ENCODE measurements around the gene FAM174B. TPM values are rescaled to one million over a fixed set of nuclear protein-coding genes. Genes with fewer than 3 reads are reported as not detected.

The FAM174B gene
- total and polyA plus RNA-seq, 4 donors: 19.0 to 59.6 (median 42.3) TPM

DNA sequence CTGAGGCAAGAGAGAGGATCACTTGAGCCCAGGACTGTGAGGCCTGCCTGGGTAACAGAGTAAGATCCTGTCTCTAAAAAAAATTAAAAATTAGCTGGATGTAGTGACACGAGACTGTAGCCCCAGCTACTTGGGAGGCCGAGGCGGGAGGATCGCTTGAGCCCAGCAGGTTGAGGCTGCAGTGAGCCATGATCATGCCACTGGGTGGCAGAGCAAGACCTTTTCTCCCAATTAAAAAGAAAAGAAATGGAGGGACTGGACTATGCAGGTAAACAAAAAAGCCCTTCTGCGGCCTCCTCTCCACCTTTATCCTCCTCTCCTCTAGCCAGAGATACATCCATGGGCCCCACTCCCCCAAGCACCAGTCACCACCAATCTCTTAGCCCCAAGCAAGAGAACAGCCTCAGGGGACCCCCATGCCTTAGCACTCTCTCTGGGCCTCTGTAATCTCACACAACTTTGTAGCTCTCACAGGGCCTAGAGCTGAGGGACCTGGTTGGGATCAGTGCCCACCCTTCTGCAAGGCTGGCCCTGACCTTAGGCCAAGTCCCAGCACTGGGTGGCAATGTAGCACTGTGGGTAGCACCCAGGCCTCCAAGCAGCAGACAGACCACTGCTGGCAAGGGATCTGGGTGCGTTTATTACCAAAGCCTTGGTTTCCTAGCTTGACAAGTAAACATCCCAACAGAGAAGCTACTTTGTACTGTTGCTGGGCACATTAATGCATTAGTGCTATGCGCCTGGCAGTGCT is 43.4 kb downstream of the FAM174B start:
- peak overlapping the region in 1 of 2 donors; percentile 13 for H3K27ac ChIP-seq (ENCODE audit: low read depth in 1 of 2, low read length in 1 of 2)
- H3K4me1 ChIP-seq (ENCODE audit: control insufficient read depth in 5 of 5, insufficient read depth in 5 of 5, low read length in 5 of 5): peaks cover 0 to 6% (median 5%) of the 10 kb centered on the region in 5 donors
- DNase-seq (no peak), ATAC-seq (ENCODE audit: insufficient read depth, low FRiP score) (no peak)
- WGBS, 2 donors: 79% methylated on average over 7 of the region's 7 CpGs
- TF ChIP-seq, protein P1, sequence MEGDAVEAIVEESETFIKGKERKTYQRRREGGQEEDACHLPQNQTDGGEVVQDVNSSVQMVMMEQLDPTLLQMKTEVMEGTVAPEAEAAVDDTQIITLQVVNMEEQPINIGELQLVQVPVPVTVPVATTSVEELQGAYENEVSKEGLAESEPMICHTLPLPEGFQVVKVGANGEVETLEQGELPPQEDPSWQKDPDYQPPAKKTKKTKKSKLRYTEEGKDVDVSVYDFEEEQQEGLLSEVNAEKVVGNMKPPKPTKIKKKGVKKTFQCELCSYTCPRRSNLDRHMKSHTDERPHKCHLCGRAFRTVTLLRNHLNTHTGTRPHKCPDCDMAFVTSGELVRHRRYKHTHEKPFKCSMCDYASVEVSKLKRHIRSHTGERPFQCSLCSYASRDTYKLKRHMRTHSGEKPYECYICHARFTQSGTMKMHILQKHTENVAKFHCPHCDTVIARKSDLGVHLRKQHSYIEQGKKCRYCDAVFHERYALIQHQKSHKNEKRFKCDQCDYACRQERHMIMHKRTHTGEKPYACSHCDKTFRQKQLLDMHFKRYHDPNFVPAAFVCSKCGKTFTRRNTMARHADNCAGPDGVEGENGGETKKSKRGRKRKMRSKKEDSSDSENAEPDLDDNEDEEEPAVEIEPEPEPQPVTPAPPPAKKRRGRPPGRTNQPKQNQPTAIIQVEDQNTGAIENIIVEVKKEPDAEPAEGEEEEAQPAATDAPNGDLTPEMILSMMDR (IDR thresholded peaks at IDR 0.05; ENCODE audit: control extremely low read depth, extremely low read depth): no peak
- no peaks in the 10 kb centered on the region for H3K27me3 ChIP-seq (ENCODE audit: control insufficient read depth in 3 of 3, insufficient read depth in 3 of 3, low read length in 2 of 3)
- H3K4me3 ChIP-seq: no peak overlapping the region
- no peaks in the 10 kb centered on the region for H3K36me3 ChIP-seq (ENCODE audit: control insufficient read depth in 4 of 4, insufficient read depth in 4 of 4, low read length in 4 of 4)
- peaks cover 0 to 2% (median 0%) of the 10 kb centered on the region in 4 donors for H3K9me3 ChIP-seq (ENCODE audit: control insufficient read depth in 4 of 4, insufficient read depth in 3 of 4, low read length in 3 of 4)
- no peak overlapping the region for H3K9ac ChIP-seq (ENCODE audit: insufficient read depth in 1 of 2, low read length in 2 of 2)

DNA sequence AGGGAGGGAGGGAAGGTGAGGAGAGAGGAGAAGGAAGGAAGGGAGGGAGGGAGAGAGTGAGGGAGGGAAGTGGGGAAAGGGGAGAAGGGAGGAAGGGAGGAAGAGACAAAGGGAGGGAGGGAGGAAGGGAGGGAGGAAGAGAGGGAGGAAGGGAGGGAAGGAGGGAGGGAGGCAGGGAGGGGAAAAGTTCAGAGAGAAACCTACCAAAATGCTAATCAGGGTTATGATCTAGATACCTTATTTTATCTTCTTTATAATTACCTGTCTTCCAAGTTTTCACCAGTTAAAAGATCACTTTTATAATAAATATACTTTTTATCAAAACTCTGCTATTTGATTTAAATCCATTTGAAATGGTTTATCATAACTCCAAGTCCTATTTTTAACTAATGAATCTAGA is 44.4 kb downstream of the FAM174B start:
- TF ChIP-seq, protein P1 (IDR thresholded peaks at IDR 0.05; ENCODE audit: control extremely low read depth, extremely low read depth): no peak
- Histone ChIP-seq H3K9ac (ENCODE audit: insufficient read depth in 1 of 2, low read length in 2 of 2) (no peak overlapping the region), H3K27me3 (ENCODE audit: control insufficient read depth in 3 of 3, insufficient read depth in 3 of 3, low read length in 2 of 3) (no peaks in the 10 kb centered on the region), H3K4me3 (no peak overlapping the region), H3K27ac (ENCODE audit: low read depth in 1 of 2, low read length in 1 of 2) (no peak overlapping the region), H3K4me1 (ENCODE audit: control insufficient read depth in 5 of 5, insufficient read depth in 5 of 5, low read length in 5 of 5) (peaks cover 0 to 2% (median 0%) of the 10 kb centered on the region in 5 donors), H3K36me3 (ENCODE audit: control insufficient read depth in 4 of 4, insufficient read depth in 4 of 4, low read length in 4 of 4) (no peaks in the 10 kb centered on the region), H3K9me3 (ENCODE audit: control insufficient read depth in 4 of 4, insufficient read depth in 3 of 4, low read length in 3 of 4) (no peaks in the 10 kb centered on the region)
- DNase-seq (no peak), ATAC-seq (ENCODE audit: insufficient read depth, low FRiP score) (no peak)

- no peak for DNase-seq
- Histone ChIP-seq H3K27me3 (ENCODE audit: control insufficient read depth in 3 of 3, insufficient read depth in 3 of 3, low read length in 2 of 3) (no peaks in the 10 kb centered on the region), H3K9ac (ENCODE audit: insufficient read depth in 1 of 2, low read length in 2 of 2) (no peak overlapping the region), H3K9me3 (ENCODE audit: control insufficient read depth in 4 of 4, insufficient read depth in 3 of 4, low read length in 3 of 4) (no peaks in the 10 kb centered on the region), H3K36me3 (ENCODE audit: control insufficient read depth in 4 of 4, insufficient read depth in 4 of 4, low read length in 4 of 4) (no peaks in the 10 kb centered on the region), H3K27ac (ENCODE audit: low read depth in 1 of 2, low read length in 1 of 2) (no peak overlapping the region), H3K4me1 (ENCODE audit: control insufficient read depth in 5 of 5, insufficient read depth in 5 of 5, low read length in 5 of 5) (peaks cover 0 to 2% (median 0%) of the 10 kb centered on the region in 5 donors), H3K4me3 (no peak overlapping the region)
- TF ChIP-seq, protein P1 (IDR thresholded peaks at IDR 0.05; ENCODE audit: control extremely low read depth, extremely low read depth): no peak
- ATAC-seq (ENCODE audit: insufficient read depth, low FRiP score): no peak
- WGBS, 2 donors: 91% methylated on average over 9 of the region's 9 CpGs
Measured at GRCh38 chr15:92610101-92610520, 45.5 kb downstream of the FAM174B start.
